ENCODE data around the gene CEP95. TPM values are rescaled to one million over a fixed set of nuclear protein-coding genes. Genes with fewer than 3 reads are reported as not detected.
"Not testable (repeated sequence)": the region's sequence is repeated elsewhere in the genome, so short reads cannot be mapped to it uniquely, and the experiment has no call there.

Gene CEP95
- total RNA-seq, 1 experiment from 2014 or later, result 39.1 TPM

DNA sequence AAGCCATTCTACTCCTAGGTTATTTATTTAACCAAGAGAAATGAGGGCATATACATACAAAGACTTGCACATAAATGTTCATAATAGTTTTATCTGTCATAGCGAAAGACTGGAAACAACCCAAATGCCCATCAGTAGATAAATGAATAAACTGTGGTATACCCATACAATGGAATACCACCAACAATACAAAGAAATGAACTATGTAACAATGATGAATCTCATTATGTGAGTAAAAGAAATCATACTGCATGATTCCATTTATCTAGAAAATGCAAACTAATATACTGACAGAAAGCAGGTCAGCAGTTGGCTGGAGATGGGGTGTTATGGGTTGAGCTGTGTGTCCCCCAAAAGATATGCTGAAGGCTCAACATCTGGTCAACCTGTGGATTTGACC lies 57.3 kb downstream of the CEP95 start:
- no peak for DNase-seq (ENCODE audit: extremely low read depth, low read depth)

DNA sequence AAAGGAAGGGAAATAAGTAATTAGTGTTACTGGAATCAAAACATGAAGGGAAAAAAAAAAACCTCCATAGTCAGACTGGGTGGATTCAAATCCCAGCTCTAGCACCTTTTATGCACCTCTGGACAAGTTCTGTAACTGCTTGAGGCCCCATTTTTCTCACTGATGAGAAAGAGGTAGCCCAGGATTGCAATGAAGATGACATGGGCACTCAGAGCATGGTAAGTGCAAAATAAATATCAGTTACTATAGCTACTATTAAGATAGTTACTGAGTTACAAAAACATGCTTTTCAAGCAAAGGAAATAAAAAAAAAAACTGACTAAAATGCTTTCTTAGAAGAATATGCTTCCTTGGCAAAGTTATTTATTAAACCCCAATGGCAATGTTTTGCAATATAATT lies 58.8 kb downstream of the CEP95 start:
- DNase-seq (ENCODE audit: extremely low read depth, low read depth), result no peak

DNA sequence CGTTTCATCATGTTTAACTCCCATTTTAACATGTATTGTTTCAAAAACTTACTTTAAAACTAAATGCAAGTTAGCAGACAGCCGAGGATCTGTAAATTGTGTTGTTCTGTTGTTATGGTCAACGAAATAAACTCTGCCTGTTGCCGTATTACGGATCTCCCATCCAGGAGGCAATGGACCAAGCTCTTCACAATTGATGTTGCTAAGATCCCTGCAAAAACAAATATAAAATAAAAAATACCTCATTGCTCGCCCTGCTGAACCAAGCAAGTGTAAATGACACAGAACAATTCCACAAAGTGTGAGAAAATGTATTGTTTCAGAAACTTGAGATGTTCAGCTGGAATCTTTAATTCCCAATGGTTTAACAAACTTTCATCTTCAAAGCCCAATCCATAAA lies 65.0 kb downstream of the CEP95 start:
- DNase-seq (ENCODE audit: extremely low read depth, low read depth), result no peak

DNA sequence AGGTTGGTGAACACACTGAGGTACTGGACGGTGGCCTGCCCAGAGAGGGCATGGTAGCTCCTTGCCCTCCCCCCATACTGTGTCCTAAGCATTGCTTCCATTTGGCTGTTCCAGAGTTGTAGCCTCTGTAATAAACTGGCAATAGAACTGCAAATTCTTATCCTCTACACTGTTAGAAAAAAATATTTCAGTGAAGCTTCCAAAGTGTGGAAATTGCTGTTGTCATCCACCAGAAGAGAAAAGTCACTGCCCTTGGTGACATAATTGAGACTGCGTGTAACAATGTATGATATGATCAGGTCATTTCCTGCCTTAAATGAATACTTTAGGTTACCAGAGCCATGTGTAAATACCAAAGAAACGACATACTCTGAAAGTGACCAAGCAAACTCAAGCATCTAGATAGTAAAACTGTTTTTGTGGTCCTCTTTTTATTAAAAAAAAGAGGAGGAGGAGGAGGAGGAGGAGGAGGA lies 65.9 kb downstream of the CEP95 start:
- DNase-seq (ENCODE audit: extremely low read depth, low read depth), result peak; percentile 4

DNA sequence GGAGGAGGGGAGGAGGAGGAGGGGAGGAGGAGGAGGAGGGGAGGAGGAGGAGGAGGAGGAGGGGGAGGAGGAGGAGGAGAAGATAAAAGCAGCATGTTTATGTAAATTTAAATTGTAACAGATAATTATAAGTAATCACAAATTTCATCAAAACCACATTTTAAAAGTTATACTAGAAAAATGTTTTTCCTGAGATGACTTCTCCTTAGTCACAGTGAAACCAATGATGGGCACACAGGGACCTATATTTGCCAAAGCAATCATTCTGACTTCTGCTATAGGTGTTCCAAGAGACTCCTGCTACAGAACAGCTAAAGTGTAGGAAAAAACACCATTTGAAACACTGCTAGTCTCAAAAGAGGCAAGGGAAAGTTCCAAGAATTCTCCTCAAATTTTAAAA lies 66.4 kb downstream of the CEP95 start:
- DNase-seq (ENCODE audit: extremely low read depth, low read depth), result no peak

DNA sequence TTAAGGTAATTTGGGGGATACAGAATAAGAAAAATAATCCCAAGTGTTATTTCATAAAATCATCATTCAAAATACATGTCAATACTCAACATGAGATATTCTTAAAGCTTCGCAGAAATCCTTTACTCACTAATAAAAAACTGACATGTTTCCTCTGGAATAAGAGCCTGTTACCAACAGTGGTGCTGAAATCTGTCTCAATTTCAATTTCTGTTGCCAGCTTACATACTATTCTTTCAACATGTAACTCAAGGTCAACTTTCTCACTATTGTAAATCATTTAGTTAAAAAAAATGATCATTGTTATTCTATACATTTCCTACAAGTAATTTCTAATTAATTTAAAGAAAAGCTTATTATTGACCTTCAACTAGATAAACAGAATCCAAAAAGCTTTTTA lies 67.9 kb downstream of the CEP95 start:
- no peak for DNase-seq (ENCODE audit: extremely low read depth, low read depth)

DNA sequence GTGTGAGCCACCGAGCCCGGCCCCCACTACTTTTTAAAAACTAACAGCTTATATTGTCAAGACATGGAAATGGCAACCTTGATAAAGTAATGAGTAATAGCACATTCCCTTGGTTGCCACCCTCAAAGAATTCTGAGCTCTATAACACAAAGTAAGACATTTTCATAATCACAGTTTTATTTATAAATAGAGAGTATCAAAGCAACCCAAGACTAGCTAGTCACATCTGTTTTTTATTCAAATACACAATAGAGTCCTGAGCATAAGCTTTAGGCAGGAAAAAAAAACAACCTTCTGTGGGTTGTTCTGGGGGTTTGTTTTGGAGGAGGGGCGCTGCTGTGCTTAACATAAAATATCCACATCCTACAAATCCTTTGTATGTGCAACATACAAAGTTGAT lies 68.7 kb downstream of the CEP95 start:
- no peak for DNase-seq (ENCODE audit: extremely low read depth, low read depth)

DNA sequence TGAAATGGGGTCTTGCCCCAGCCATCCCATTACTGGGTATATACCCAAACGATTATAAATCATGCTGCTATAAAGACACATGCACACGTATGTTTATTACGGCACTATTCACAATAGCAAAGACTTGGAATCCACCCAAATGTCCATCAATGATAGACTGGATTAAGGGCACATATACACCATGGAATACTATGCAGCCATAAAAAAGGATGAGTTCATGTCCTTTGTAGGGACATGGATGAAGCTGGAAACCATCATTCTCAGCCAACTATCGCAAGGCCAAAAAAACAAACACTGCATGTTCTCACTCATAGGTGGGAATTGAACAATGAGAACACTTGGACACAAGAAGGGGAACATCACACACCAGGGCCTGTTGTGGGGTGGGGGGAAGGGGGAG lies 70.2 kb downstream of the CEP95 start:
- not testable (repeated sequence) for DNase-seq (ENCODE audit: extremely low read depth, low read depth)

DNA sequence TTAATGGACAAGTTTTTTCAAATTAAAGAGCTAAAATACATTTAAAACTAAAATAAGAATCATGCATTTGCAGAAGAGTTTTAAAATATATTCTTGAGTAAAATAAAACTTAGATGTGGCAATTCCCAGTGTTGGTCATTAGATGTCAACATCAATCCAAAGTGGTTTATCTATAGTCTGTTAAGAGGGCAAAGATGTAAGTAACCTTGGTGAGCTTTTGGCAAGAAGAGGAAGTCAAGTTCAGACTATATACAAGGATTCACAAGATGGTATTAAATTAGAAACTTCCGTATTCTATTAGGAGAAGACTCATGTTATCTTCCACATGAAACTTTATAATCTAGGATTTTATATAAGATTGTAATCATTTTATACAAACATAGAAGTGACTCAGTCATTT lies 73.1 kb downstream of the CEP95 start:
- DNase-seq (ENCODE audit: extremely low read depth, low read depth), result no peak

DNA sequence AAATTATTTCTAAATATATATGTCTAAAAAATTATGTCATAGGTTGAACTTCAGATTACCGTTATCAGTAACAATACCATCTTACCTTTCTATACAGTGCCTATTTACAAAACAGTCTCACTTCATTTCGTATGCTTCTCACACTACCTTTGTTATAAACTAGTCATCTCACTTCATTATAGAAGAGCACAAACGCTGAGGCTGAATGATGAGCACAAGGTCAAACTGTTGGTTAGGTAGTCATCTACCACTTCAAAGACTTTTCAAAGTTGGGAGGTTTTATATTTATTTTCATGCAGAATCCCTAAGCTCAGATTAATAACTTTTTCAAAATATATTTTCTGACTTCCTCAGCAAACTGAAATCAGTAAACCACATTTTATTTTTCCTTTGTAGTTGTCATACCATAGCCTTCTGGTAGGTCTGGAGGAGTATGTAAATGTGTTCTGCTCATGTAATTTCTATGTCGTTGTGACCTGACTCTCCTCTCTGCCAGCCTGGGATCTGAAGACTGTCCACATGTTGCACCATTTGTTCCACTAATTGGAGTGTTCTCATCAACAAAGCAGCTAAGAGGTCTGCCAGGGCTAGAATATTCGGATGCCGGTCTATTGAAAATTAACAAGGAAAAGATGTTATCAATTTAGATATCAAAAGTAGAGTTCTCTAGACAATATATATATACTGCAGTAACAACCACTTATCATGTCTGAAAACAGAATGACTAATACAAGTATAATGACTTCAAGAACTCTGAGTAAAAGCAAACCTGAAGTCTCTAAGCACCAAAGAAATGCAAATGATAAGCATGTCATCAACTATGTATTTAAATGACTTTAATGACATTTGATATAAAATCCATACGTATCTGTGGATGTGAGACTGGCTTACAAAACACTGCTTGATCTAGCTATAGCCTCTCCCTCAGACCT lies 73.9 kb downstream of the CEP95 start:
- DNase-seq (ENCODE audit: extremely low read depth, low read depth), result no peak

DNA sequence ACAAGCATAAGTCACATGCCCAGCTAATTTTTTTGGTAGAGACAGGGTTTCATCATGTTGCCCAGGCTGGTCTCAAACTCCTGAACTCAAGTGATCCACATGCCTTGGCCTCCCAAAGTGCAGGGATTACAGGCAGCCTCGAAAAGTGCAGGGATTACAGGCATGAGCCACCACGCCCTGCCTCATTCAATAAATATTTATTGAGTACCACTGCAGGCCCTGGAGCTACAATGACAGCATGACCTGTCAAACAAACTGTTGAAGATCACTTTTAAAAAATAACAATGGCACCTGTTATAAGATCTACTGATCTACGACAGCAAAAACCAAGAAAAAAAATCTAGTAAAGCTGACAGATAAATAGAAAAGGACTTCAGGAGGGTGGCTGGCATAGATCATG lies 76.3 kb downstream of the CEP95 start:
- no peak for DNase-seq (ENCODE audit: extremely low read depth, low read depth)

DNA sequence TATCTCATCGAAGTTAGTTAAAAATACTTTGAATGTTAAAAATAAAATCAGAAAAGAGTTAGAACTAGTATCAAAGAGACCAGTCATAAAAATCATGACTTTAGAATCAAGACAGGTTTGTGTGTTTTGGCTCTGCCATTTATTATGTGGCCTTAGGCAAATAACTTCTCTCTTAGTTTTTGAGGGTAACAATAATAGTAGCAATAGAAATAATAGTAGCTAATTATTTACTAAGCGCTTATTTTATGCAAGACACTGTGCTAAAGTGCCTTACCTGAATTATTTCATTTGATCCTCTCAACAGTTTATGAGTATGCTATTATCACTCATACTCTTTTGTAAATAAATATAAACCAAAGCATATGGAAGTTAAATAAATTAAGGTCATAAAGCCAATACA lies 78.4 kb downstream of the CEP95 start:
- DNase-seq (ENCODE audit: extremely low read depth, low read depth), result no peak

Small RNA genes lying within 50 kb of the gene (small RNA-seq; reads per million reads assigned to genes)
- gene AC009994.1 (0.02 to 0.18 reads per million in 2 experiments), gene ATP5MFP4 (0 reads per million in 2 experiments)

Other genes with a start within 250 kb of the CEP95 start
- gene TEX2, start 243.7 kb upstream of the CEP95 start, total RNA-seq (2014; rRNA removed; shearing (Covaris generic)), result 13.9 TPM in 2 replicates
- not detected in 2 replicates for gene PECAM1, start 116.1 kb upstream of the CEP95 start, total RNA-seq (2014; rRNA removed; shearing (Covaris generic))
- 2.4 and 2.7 TPM in 2 replicates for gene MILR1, start 57.9 kb upstream of the CEP95 start, total RNA-seq (2014; rRNA removed; shearing (Covaris generic))
- gene POLG2, start 9.9 kb upstream of the CEP95 start, total RNA-seq (2014; rRNA removed; shearing (Covaris generic)), result 20.5 and 29.1 TPM in 2 replicates
- gene DDX5, start 688 bp upstream of the CEP95 start, total RNA-seq (2014; rRNA removed; shearing (Covaris generic)), result 392 and 498 TPM in 2 replicates
- 9.5 and 11.0 TPM in 2 replicates for gene SMURF2, start 155.3 kb downstream of the CEP95 start, total RNA-seq (2014; rRNA removed; shearing (Covaris generic))

Measured in NCI-H460 (cell line).